OCI-LY3 (cell line): Measurements from ENCODE around the gene USP4.

Experiments used
- H2AFZ ChIP-seq: fragments of 200-600, 300-600 bp; shearing (Covaris generic); 2 replicates; pipeline ENCODE4 v1.6.0; 2014; ENCODE audit warnings: antibody characterized with exemption, low read depth, low read length
- H3K27ac ChIP-seq: fragments of 200-600, 300-600 bp; sonication (generic); 2 replicates; pipeline ENCODE4 v1.5.1; 2014; ENCODE audit warnings: mild to moderate bottlenecking, low read length, moderate library complexity, mixed read lengths
- H3K27me3 ChIP-seq: fragments of 200-600, 300-600 bp; sonication (generic); 2 replicates; pipeline ENCODE4 v1.6.1; 2014; ENCODE audit warnings: low read depth, low read length, mixed read lengths
- H3K36me3 ChIP-seq: fragments of 200-600, 300-600 bp; sonication (generic); replicated peaks from 2 replicates; pipeline ENCODE3; 2014; ENCODE audit warnings: low read depth, low read length, mixed read lengths
- H3K4me1 ChIP-seq: fragments of 300-600, 200-600 bp; sonication (generic); 2 replicates; pipeline ENCODE4 v1.6.1; 2014; ENCODE audit warnings: low read length, mixed read lengths
- H3K4me2 ChIP-seq: fragments of 200-600, 300-600 bp; sonication (generic); 2 replicates; pipeline ENCODE4 v1.6.1; 2014; ENCODE audit warnings: low read length, mixed read lengths
- H3K4me3 ChIP-seq: fragments of 300-600, 200-600 bp; sonication (generic); 2 replicates; pipeline ENCODE4 v1.5.1; 2014; ENCODE audit warnings: antibody characterized with exemption, mild to moderate bottlenecking, low read length, moderate library complexity
- H3K79me2 ChIP-seq: fragments of 300-600, 200-600 bp; shearing (Covaris generic); 2 replicates; pipeline ENCODE4 v1.6.1; 2014; ENCODE audit warnings: mild to moderate bottlenecking, low read length, mixed read lengths
- H3K9ac ChIP-seq: fragments of 300-600, 200-600 bp; shearing (Covaris generic); 2 replicates; pipeline ENCODE4 v1.6.0; 2014; ENCODE audit warnings: mild to moderate bottlenecking, low read length, moderate library complexity
- H3K9me3 ChIP-seq: fragments of 200-600, 300-600 bp; shearing (Covaris generic); 2 replicates; pipeline ENCODE4 v1.6.1; 2014; ENCODE audit warnings: low read length, mixed read lengths; ENCODE audit not compliant: insufficient read depth
- H4K20me1 ChIP-seq: fragments of 200-600, 300-600 bp; sonication (generic); 2 replicates; pipeline ENCODE4 v1.6.1; 2016; ENCODE audit warnings: low read length, mixed read lengths; ENCODE audit not compliant: insufficient read depth
- CTCF ChIP-seq: fragments of 200-600, 300-600 bp; sonication (generic); IDR thresholded peaks from 2 replicates; pipeline ENCODE4 v1.5.1; 2014; ENCODE audit warnings: antibody characterized with exemption, low read length, low read depth
- EZH2phosphoT487 ChIP-seq: fragments of 200-600 bp; shearing (Covaris generic); IDR thresholded peaks from 2 replicates; pipeline ENCODE4 v1.6.1; 2018; ENCODE audit warnings: antibody characterized with exemption, mixed run types, low read depth

The USP4 gene

DNA sequence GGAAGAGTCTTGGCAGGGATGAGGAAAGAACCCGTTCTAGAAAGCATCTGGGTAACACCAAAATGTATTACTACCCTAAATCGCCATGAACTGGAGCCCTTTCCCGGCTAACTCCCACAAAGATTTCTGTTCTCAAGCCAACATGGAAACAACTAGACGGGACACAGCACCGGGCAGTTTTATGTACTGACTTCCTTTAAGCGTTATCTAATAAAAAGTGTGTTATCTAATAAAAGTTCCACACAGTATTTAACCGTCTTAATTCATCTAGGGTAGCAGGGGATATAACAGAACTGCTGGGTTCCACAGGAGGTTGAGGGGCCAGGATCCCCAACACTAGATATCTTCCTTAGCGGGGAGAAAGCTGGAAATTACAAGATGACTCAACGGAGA is 62.5 kb downstream of the USP4 start:
- Histone ChIP-seq H3K9me3 (no peaks in the 10 kb centered on the region), H2AFZ (no peak overlapping the region), H3K36me3 (peaks cover 45% of the 10 kb centered on the region), H3K9ac (no peak overlapping the region), H3K4me3 (no peak overlapping the region), H3K27ac (no peak overlapping the region), H4K20me1 (no peaks in the 10 kb centered on the region), H3K4me2 (no peak overlapping the region), H3K27me3 (no peaks in the 10 kb centered on the region), H3K79me2 (no peaks in the 10 kb centered on the region), H3K4me1 (no peaks in the 10 kb centered on the region)
- TF ChIP-seq CTCF (no peak), EZH2phosphoT487 (no peak)

DNA sequence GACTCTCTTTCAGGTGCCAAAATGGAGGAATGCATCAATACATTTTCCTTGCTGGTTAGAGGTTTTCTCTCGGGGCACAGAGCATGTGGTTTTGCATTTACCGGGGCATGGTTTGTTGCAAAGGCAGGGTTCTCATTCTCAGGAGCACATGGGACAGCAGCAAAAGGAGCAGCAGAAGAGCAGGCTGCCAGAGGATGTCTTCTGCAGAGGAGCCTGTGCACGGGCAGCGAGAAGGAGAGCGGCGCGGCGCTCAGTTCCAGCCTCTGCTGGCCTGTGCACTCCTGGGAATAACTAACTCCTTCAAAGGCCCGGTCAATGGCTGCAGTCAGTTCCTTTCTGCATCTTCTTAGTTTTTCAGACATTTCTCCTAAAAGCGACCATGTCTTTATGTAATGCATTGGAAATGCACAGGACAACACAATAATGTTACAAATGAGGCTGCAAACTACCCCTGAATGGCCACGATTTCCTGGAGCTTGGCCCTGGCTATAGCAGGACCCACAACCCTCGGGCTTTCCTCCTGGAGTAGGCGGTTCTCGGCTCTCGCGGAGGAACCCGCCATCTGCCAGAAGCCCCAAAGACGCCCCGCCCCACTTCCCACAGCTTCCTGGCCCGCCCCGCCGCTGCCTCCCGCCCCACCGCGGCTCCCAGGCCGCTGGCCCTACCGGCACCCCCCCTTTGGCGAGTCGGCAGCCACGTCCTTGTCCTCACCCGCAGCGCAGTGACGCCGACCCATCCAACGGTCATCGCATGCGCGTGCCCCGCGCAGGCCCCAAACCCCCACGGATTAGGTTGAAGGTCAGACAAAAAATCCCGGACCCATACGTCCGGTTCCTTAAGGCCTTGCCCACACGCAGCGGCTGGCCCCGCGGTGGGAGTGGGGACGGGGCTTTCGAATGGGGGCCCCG is 63.1 kb downstream of the USP4 start, which contains the start of gene C3orf62:
Gene C3orf62, minus strand, starts transcription at position 758 of the 908 bp plus-strand sequence. Its CDS starts 360 bp downstream, at position 398.
- Histone ChIP-seq H3K27me3 (no peaks in the 10 kb centered on the region), H3K27ac (no peak within 1 kb of the TSS), H3K79me2 (no peaks in the 10 kb centered on the region), H3K4me1 (no peaks in the 10 kb centered on the region), H3K4me2 (no peak within 1 kb of the TSS), H3K36me3 (peaks cover 45% of the 10 kb centered on the region), H2AFZ (no peak within 1 kb of the TSS), H4K20me1 (no peaks in the 10 kb centered on the region), H3K9ac (no peak within 1 kb of the TSS), H3K4me3 (no peak within 1 kb of the TSS), H3K9me3 (no peaks in the 10 kb centered on the region)
- TF ChIP-seq EZH2phosphoT487 (no peak), CTCF (no peak)

DNA sequence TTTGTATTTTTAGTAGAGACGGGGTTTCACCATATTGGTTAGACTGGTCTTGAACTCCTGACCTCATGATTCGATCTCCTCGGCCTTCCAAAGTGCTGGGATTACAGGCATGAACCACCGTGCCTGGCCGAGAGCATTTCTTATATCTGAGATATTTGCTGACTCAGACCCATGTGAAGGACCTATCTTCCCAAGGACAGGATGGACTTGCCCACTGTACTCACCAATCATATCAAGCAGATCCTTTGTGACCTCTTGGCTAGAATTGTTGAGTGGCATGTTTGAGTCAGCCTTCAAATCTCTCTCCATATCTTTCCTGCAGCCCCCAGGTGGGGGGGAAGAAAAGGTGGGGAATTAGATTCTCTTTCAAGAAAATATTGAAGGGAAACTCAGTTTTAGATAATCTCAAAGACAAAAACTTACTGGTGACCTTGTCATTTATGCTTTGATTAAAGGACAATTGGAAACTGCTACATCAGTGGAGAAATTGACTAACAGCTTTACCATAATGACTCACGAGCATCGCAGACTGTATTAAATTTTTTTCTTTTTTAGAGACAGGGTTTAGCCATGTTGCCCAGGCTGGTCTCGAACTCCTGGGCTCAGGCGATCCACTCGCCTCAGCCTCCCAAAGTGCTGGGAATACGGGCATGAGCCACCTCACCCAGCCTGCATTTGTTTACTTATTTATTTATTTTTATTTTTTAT is 65.9 kb downstream of the USP4 start:
- Histone ChIP-seq H3K4me1 (no peaks in the 10 kb centered on the region), H3K9ac (no peak overlapping the region), H3K79me2 (no peaks in the 10 kb centered on the region), H3K9me3 (no peaks in the 10 kb centered on the region), H3K4me2 (no peak overlapping the region), H3K4me3 (no peak overlapping the region), H3K36me3 (peaks cover 42% of the 10 kb centered on the region), H4K20me1 (no peaks in the 10 kb centered on the region), H2AFZ (no peak overlapping the region), H3K27me3 (no peaks in the 10 kb centered on the region), H3K27ac (no peak overlapping the region)
- TF ChIP-seq EZH2phosphoT487: no peak
- no peak for TF ChIP-seq CTCF

DNA sequence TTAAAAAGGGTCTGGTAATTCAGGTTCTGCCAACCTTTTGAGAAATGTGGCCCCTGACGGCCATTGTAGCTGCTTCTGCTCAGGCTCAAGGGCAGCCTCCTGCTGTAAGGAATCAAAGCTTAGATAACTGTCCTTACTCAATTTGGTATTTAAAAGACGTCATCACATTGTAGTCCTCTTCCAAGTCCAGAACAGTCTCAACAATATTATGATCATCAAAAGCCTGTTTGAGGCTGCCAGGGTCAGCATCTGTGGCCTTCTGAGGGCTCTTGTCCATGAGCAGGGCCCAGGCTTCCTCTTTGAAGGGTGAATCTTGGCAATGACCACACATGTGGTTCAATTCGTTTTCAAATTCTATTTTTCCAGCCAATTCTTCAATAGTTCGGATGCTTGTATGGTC is 68.8 kb downstream of the USP4 start:
- Histone ChIP-seq H4K20me1 (no peaks in the 10 kb centered on the region), H3K4me1 (no peaks in the 10 kb centered on the region), H3K79me2 (no peaks in the 10 kb centered on the region), H3K9ac (no peak overlapping the region), H3K9me3 (no peaks in the 10 kb centered on the region), H3K36me3 (peaks cover 17% of the 10 kb centered on the region), H2AFZ (no peak overlapping the region), H3K27me3 (no peaks in the 10 kb centered on the region), H3K27ac (no peak overlapping the region), H3K4me3 (no peak overlapping the region), H3K4me2 (no peak overlapping the region)
- no peak for TF ChIP-seq CTCF
- no peak for TF ChIP-seq EZH2phosphoT487
